GM23338 (cell line): ENCODE results near the gene THSD4. TPM values are rescaled to one million over a fixed set of nuclear protein-coding genes. Genes with fewer than 3 reads are reported as not detected.

Source experiments
- ATAC-seq: fragments of 200-7000 bp; cut with Tn5 transposase; 3 replicates; pipeline ENCODE4 v1.9.1; 2020
- DNase-seq: peaks from one replicate; pipeline ENCODE4 v3.0.0-alpha.2; 2015; ENCODE audit warnings: low spot score
- H2AFZ ChIP-seq: fragments of 200-600 bp; sonication (generic); 2 replicates; pipeline ENCODE4 v1.8.0; 2016; ENCODE audit warnings: antibody characterized with exemption, mild to moderate bottlenecking, moderate library complexity
- H3F3A ChIP-seq: fragments of 200-600 bp; sonication (generic); replicated peaks from 2 replicates; pipeline ENCODE4 v1.8.0; 2017; ENCODE audit warnings: antibody characterized with exemption, mixed run types, low read depth
- H3K27ac ChIP-seq: fragments of 200-600 bp; sonication (generic); 2 replicates; pipeline ENCODE4 v1.6.1; 2016; ENCODE audit warnings: low read depth
- H3K27me3 ChIP-seq: fragments of 200-600 bp; sonication (generic); 2 replicates; pipeline ENCODE4 v1.8.0; 2016; ENCODE audit warnings: mild to moderate bottlenecking, mixed run types, moderate library complexity; ENCODE audit not compliant: insufficient read depth
- H3K36me3 ChIP-seq: fragments of 200-600 bp; sonication (generic); 2 replicates; pipeline ENCODE4 v1.8.0; 2016; ENCODE audit warnings: mild to moderate bottlenecking; ENCODE audit not compliant: insufficient read depth
- H3K4me1 ChIP-seq: fragments of 200-600 bp; sonication (generic); 2 replicates; pipeline ENCODE4 v1.8.0; 2016; ENCODE audit warnings: mild to moderate bottlenecking, moderate library complexity; ENCODE audit not compliant: insufficient read depth
- H3K4me2 ChIP-seq: fragments of 200-600 bp; sonication (generic); 2 replicates; pipeline ENCODE4 v1.7.1; 2017; ENCODE audit warnings: mixed run types
- H3K4me3 ChIP-seq: fragments of 200-600 bp; sonication (generic); 2 replicates; pipeline ENCODE4 v1.6.1; 2016; ENCODE audit warnings: mixed run types
- H3K79me2 ChIP-seq: fragments of 200-600 bp; sonication (generic); replicated peaks from 2 replicates; pipeline ENCODE4 v1.8.0; 2017; ENCODE audit warnings: mild to moderate bottlenecking; ENCODE audit not compliant: insufficient read depth
- H3K9me2 ChIP-seq: fragments of 200-600 bp; sonication (generic); 2 replicates; pipeline ENCODE4 v1.8.0; 2017; ENCODE audit not compliant: insufficient read depth
- H4K20me1 ChIP-seq: fragments of 200-600 bp; sonication (generic); replicated peaks from 2 replicates; pipeline ENCODE4 v1.8.0; 2017; ENCODE audit warnings: mild to moderate bottlenecking; ENCODE audit not compliant: insufficient read depth
- H3K27ac Mint-ChIP-seq: 2 replicates; pipeline ENCODE4 v1.8.0; 2020; ENCODE audit warnings: inconsistent platforms, mild to moderate bottlenecking, moderate library complexity, mixed read lengths
- H3K27me3 Mint-ChIP-seq: 3 replicates; pipeline ENCODE4 v1.8.0; 2022; ENCODE audit warnings: low read depth, mild to moderate bottlenecking, moderate library complexity, mixed read lengths, inconsistent platforms; ENCODE audit not compliant: insufficient read depth, poor library complexity
- H3K36me3 Mint-ChIP-seq: 3 replicates; pipeline ENCODE4 v1.8.0; 2021; ENCODE audit warnings: low read depth, mild to moderate bottlenecking, inconsistent platforms, moderate library complexity, mixed read lengths
- H3K4me1 Mint-ChIP-seq: 3 replicates; pipeline ENCODE4 v1.8.0; 2020; ENCODE audit warnings: mild to moderate bottlenecking, inconsistent platforms, mixed read lengths
- H3K4me3 Mint-ChIP-seq: 3 replicates; pipeline ENCODE4 v1.8.0; 2021; ENCODE audit warnings: moderate library complexity, mild to moderate bottlenecking, inconsistent platforms, mixed read lengths
- H3K9me3 Mint-ChIP-seq: 3 replicates; pipeline ENCODE4 v1.8.0; 2020; ENCODE audit warnings: moderate library complexity, mild to moderate bottlenecking, inconsistent platforms, mixed read lengths
- CREB1 ChIP-seq: fragments of 250-450 bp; sonication (Bioruptor Pico); IDR thresholded peaks from 2 replicates; pipeline ENCODE4 v1.5.0; 2020; ENCODE audit warnings: low read depth, mild to moderate bottlenecking, moderate library complexity
- EZH2 ChIP-seq: fragments of 200-600 bp; sonication (generic); IDR thresholded peaks from one replicate; pipeline ENCODE4 v1.8.0; 2017; ENCODE audit warnings: antibody characterized with exemption, mild to moderate bottlenecking, low read depth; ENCODE audit not compliant: unreplicated experiment
- EZH2phosphoT487 ChIP-seq: fragments of 200-600 bp; sonication (generic); IDR thresholded peaks from one replicate; pipeline ENCODE4 v1.8.1; 2018; ENCODE audit warnings: antibody characterized with exemption; ENCODE audit not compliant: unreplicated experiment
- JUNB ChIP-seq: IDR thresholded peaks from one replicate; pipeline ENCODE4 v1.6.1; 2016; ENCODE audit warnings: antibody characterized with exemption; ENCODE audit not compliant: unreplicated experiment
- NANOG ChIP-seq: IDR thresholded peaks from 2 replicates; pipeline ENCODE4 v1.6.1; 2016; ENCODE audit warnings: antibody characterized with exemption, borderline replicate concordance
- POLR2AphosphoS5 ChIP-seq: IDR thresholded peaks from 2 replicates; pipeline ENCODE4 v1.6.1; 2016; ENCODE audit warnings: antibody characterized with exemption, low read depth
- STAT1 ChIP-seq: IDR thresholded peaks from one replicate; pipeline ENCODE4 v1.6.1; 2016; ENCODE audit warnings: antibody characterized with exemption; ENCODE audit not compliant: unreplicated experiment
- ZNF114 ChIP-seq: fragments of 250-450 bp; sonication (Bioruptor Pico); IDR thresholded peaks from 2 replicates; pipeline ENCODE4 v1.5.0; 2020; ENCODE audit warnings: mild to moderate bottlenecking, moderate library complexity
- ZNF331 ChIP-seq: fragments of 250-450 bp; sonication (Bioruptor Pico); IDR thresholded peaks from 2 replicates; pipeline ENCODE4 v1.5.0; 2020; ENCODE audit warnings: low read depth, mild to moderate bottlenecking, moderate library complexity
- polyA plus RNA-seq: library from polyadenylated mRNA; unstranded; fragments of >200 nt; fragmentation: Nextera tagmentation; extraction: Ambion mirVana; gene quantifications from 2 replicates; pipeline ENCODE4 v1.2.1, GENCODE V29; 2016
- total RNA-seq: library from RNA; depleted of rRNA; stranded (reverse); fragments of >200 nt; shearing (Covaris generic); gene quantifications from 2 replicates; pipeline ENCODE4 v1.2.3, GENCODE V29; 2014
- TF ChIP-seq, protein P1 (sequence below): IDR thresholded peaks from one replicate; pipeline ENCODE4 v1.6.1; 2018; ENCODE audit warnings: antibody characterized with exemption; ENCODE audit not compliant: unreplicated experiment
- TF ChIP-seq, protein P2 (sequence below): IDR thresholded peaks from 2 replicates; pipeline ENCODE4 v1.6.1; 2016; ENCODE audit warnings: antibody characterized with exemption
- TF ChIP-seq, protein P3 (sequence below): fragments of 250-450 bp; sonication (Bioruptor Pico); IDR thresholded peaks from 2 replicates; pipeline ENCODE4 v1.5.0; 2020; ENCODE audit warnings: mild to moderate bottlenecking, moderate library complexity
- TF ChIP-seq, protein P4 (sequence below), 2 experiments: fragments of 200-600 bp in 1 of 2; sonication (generic) in 1 of 2; conservative IDR thresholded peaks; 2 replicates each; pipeline versions ENCODE4 v1.5.1 to v1.6.1; 2016 to 2017; ENCODE audit warnings: antibody characterized with exemption in 2 of 2, low read depth in 2 of 2, mild to moderate bottlenecking in 2 of 2, moderate library complexity in 1 of 2

THSD4 gene
- total and polyA plus RNA-seq, 2 experiments from 2014 or later, result 2.0 to 7.4 TPM

DNA sequence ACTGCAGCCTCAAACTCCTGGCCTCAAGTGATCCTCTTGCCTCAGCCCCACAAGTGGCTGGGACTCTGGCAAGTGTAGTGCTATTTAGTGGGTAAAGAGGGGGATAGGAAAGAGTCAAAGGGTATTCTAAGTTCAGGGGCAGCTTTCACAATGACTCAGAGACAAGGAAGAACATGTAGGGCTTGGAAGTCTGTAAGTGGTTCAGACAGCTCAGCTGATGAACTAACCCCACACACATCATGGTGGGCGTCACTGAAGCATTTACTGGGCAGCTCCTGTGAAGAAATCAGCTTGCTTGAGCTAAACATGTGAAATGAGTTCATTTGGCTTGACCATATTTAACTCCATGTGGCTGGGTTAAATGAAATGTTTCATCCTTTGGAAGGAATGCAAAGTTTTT, 34.6 kb upstream of the THSD4 start:
- no peaks in the 10 kb centered on the region for H3K79me2 ChIP-seq
- Mint-ChIP-seq H3K4me3 (no peak overlapping the region), H3K27me3 (peaks cover 31% of the 10 kb centered on the region), H3K36me3 (peaks cover 2% of the 10 kb centered on the region; the same call in 1 of the 3 replicates), H3K27ac (no peak overlapping the region), H3K9me3 (no peaks in the 10 kb centered on the region; the same call in 2 of the 3 replicates), H3K4me1 (peaks cover 14% of the 10 kb centered on the region)
- ATAC-seq (no peak), DNase-seq (no peak)
- peaks cover 10% of the 10 kb centered on the region for H3K4me1 ChIP-seq
- no peak overlapping the region for H3K4me3 ChIP-seq
- H3K4me2 ChIP-seq, result no peak overlapping the region
- H4K20me1 ChIP-seq, result no peaks in the 10 kb centered on the region
- no peak overlapping the region for H2AFZ ChIP-seq
- no peaks in the 10 kb centered on the region for H3K36me3 ChIP-seq
- no peaks in the 10 kb centered on the region for H3F3A ChIP-seq
- H3K9me2 ChIP-seq, result peaks cover 11% of the 10 kb centered on the region; the same call in 1 of the 2 replicates
- no peak overlapping the region for H3K27ac ChIP-seq
- H3K27me3 ChIP-seq, result peaks cover 27% of the 10 kb centered on the region
- no peak for TF ChIP-seq ZNF331 (CRISPR knock-in tag)
- TF ChIP-seq, protein P1, sequence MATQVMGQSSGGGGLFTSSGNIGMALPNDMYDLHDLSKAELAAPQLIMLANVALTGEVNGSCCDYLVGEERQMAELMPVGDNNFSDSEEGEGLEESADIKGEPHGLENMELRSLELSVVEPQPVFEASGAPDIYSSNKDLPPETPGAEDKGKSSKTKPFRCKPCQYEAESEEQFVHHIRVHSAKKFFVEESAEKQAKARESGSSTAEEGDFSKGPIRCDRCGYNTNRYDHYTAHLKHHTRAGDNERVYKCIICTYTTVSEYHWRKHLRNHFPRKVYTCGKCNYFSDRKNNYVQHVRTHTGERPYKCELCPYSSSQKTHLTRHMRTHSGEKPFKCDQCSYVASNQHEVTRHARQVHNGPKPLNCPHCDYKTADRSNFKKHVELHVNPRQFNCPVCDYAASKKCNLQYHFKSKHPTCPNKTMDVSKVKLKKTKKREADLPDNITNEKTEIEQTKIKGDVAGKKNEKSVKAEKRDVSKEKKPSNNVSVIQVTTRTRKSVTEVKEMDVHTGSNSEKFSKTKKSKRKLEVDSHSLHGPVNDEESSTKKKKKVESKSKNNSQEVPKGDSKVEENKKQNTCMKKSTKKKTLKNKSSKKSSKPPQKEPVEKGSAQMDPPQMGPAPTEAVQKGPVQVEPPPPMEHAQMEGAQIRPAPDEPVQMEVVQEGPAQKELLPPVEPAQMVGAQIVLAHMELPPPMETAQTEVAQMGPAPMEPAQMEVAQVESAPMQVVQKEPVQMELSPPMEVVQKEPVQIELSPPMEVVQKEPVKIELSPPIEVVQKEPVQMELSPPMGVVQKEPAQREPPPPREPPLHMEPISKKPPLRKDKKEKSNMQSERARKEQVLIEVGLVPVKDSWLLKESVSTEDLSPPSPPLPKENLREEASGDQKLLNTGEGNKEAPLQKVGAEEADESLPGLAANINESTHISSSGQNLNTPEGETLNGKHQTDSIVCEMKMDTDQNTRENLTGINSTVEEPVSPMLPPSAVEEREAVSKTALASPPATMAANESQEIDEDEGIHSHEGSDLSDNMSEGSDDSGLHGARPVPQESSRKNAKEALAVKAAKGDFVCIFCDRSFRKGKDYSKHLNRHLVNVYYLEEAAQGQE, result no peak
- TF ChIP-seq, protein P2, sequence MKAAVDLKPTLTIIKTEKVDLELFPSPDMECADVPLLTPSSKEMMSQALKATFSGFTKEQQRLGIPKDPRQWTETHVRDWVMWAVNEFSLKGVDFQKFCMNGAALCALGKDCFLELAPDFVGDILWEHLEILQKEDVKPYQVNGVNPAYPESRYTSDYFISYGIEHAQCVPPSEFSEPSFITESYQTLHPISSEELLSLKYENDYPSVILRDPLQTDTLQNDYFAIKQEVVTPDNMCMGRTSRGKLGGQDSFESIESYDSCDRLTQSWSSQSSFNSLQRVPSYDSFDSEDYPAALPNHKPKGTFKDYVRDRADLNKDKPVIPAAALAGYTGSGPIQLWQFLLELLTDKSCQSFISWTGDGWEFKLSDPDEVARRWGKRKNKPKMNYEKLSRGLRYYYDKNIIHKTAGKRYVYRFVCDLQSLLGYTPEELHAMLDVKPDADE, result no peak
- TF ChIP-seq STAT1, result no peak
- TF ChIP-seq CREB1 (CRISPR knock-in tag), result no peak
- TF ChIP-seq ZNF114, result no peak
- no peak for TF ChIP-seq NANOG
- no peak for TF ChIP-seq EZH2phosphoT487
- no peak for TF ChIP-seq EZH2
- no peak for TF ChIP-seq JUNB
- no peak for TF ChIP-seq POLR2AphosphoS5
- TF ChIP-seq, protein P3, sequence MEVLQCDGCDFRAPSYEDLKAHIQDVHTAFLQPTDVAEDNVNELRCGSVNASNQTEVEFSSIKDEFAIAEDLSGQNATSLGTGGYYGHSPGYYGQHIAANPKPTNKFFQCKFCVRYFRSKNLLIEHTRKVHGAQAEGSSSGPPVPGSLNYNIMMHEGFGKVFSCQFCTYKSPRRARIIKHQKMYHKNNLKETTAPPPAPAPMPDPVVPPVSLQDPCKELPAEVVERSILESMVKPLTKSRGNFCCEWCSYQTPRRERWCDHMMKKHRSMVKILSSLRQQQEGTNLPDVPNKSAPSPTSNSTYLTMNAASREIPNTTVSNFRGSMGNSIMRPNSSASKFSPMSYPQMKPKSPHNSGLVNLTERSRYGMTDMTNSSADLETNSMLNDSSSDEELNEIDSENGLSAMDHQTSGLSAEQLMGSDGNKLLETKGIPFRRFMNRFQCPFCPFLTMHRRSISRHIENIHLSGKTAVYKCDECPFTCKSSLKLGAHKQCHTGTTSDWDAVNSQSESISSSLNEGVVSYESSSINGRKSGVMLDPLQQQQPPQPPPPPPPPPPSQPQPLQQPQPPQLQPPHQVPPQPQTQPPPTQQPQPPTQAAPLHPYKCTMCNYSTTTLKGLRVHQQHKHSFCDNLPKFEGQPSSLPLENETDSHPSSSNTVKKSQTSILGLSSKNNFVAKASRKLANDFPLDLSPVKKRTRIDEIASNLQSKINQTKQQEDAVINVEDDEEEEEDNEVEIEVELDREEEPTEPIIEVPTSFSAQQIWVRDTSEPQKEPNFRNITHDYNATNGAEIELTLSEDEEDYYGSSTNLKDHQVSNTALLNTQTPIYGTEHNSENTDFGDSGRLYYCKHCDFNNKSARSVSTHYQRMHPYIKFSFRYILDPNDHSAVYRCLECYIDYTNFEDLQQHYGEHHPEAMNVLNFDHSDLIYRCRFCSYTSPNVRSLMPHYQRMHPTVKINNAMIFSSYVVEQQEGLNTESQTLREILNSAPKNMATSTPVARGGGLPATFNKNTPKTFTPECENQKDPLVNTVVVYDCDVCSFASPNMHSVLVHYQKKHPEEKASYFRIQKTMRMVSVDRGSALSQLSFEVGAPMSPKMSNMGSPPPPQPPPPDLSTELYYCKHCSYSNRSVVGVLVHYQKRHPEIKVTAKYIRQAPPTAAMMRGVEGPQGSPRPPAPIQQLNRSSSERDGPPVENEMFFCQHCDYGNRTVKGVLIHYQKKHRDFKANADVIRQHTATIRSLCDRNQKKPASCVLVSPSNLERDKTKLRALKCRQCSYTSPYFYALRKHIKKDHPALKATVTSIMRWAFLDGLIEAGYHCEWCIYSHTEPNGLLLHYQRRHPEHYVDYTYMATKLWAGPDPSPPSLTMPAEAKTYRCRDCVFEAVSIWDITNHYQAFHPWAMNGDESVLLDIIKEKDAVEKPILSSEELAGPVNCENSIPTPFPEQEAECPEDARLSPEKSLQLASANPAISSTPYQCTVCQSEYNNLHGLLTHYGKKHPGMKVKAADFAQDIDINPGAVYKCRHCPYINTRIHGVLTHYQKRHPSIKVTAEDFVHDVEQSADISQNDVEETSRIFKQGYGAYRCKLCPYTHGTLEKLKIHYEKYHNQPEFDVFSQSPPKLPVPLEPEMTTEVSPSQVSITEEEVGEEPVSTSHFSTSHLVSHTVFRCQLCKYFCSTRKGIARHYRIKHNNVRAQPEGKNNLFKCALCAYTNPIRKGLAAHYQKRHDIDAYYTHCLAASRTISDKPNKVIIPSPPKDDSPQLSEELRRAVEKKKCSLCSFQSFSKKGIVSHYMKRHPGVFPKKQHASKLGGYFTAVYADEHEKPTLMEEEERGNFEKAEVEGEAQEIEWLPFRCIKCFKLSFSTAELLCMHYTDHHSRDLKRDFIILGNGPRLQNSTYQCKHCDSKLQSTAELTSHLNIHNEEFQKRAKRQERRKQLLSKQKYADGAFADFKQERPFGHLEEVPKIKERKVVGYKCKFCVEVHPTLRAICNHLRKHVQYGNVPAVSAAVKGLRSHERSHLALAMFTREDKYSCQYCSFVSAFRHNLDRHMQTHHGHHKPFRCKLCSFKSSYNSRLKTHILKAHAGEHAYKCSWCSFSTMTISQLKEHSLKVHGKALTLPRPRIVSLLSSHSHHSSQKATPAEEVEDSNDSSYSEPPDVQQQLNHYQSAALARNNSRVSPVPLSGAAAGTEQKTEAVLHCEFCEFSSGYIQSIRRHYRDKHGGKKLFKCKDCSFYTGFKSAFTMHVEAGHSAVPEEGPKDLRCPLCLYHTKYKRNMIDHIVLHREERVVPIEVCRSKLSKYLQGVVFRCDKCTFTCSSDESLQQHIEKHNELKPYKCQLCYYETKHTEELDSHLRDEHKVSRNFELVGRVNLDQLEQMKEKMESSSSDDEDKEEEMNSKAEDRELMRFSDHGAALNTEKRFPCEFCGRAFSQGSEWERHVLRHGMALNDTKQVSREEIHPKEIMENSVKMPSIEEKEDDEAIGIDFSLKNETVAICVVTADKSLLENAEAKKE (CRISPR knock-in tag), result no peak
- TF ChIP-seq, protein P4, sequence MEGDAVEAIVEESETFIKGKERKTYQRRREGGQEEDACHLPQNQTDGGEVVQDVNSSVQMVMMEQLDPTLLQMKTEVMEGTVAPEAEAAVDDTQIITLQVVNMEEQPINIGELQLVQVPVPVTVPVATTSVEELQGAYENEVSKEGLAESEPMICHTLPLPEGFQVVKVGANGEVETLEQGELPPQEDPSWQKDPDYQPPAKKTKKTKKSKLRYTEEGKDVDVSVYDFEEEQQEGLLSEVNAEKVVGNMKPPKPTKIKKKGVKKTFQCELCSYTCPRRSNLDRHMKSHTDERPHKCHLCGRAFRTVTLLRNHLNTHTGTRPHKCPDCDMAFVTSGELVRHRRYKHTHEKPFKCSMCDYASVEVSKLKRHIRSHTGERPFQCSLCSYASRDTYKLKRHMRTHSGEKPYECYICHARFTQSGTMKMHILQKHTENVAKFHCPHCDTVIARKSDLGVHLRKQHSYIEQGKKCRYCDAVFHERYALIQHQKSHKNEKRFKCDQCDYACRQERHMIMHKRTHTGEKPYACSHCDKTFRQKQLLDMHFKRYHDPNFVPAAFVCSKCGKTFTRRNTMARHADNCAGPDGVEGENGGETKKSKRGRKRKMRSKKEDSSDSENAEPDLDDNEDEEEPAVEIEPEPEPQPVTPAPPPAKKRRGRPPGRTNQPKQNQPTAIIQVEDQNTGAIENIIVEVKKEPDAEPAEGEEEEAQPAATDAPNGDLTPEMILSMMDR (conservative IDR thresholded peaks at IDR 0.05; ENCODE audit: low read depth in 2 of 2), result no peak
